OCI-LY7 (cell line): ENCODE data around the gene DNMT1. TPM values are rescaled to one million over a fixed set of nuclear protein-coding genes. Genes with fewer than 3 reads are reported as not detected.

ENCODE experiments used
- BruUV-seq: library from RNA; stranded (reverse); fragments of 400-500 nt; replicated peaks from 2 replicates; lab custom pipeline; 2021; lab: Mats Ljungman, UMichigan
- CTCF ChIA-PET: fragments of 300-600 bp; sonication (Branson Sonifier 250); formaldehyde crosslinking; loops from one replicate; lab custom pipeline; 2022; ENCODE audit warnings: antibody characterized with exemption; ENCODE audit not compliant: unreplicated experiment; lab: Charles Lee
- POLR2A ChIA-PET: fragments of 300-600 bp; sonication (Branson Sonifier 250); formaldehyde crosslinking; loops from one replicate; lab custom pipeline; 2022; ENCODE audit warnings: antibody characterized with exemption; lab: Charles Lee
- DNase-seq: peaks from one replicate; pipeline ENCODE4 v3.0.0-alpha.2; 2015; ENCODE audit warnings: low spot score
- H2AFZ ChIP-seq: fragments of 200-600 bp; sonication (generic), shearing (Covaris generic); 2 replicates; pipeline ENCODE4 v1.6.1; 2014; ENCODE audit warnings: mild to moderate bottlenecking, antibody characterized with exemption, low read length, moderate library complexity
- H3K27ac ChIP-seq: fragments of 200-600 bp; sonication (generic); 2 replicates; pipeline ENCODE4 v1.5.1; 2014; ENCODE audit warnings: mixed run types, low read depth, mild to moderate bottlenecking, moderate library complexity, low read length, inconsistent platforms; ENCODE audit not compliant: poor library complexity, severe bottlenecking
- H3K36me3 ChIP-seq: fragments of 200-600 bp; sonication (generic); 2 replicates; pipeline ENCODE4 v1.6.1; 2014; ENCODE audit warnings: mild to moderate bottlenecking, antibody characterized with exemption, low read length, moderate library complexity, mixed read lengths; ENCODE audit not compliant: insufficient read depth
- H3K4me1 ChIP-seq: fragments of 200-600 bp; sonication (generic); 2 replicates; pipeline ENCODE4 v1.5.1; 2014; ENCODE audit warnings: mild to moderate bottlenecking, low read length; ENCODE audit not compliant: insufficient read depth, poor library complexity, severe bottlenecking
- H3K4me2 ChIP-seq: fragments of 200-600 bp; sonication (generic); 2 replicates; pipeline ENCODE4 v1.6.1; 2014; ENCODE audit warnings: mild to moderate bottlenecking, low read length
- H3K4me3 ChIP-seq: fragments of 200-600 bp; sonication (generic); 2 replicates; pipeline ENCODE4 v1.5.1; 2014; ENCODE audit warnings: mild to moderate bottlenecking, low read depth, low read length; ENCODE audit not compliant: poor library complexity, severe bottlenecking
- H3K79me2 ChIP-seq: fragments of 200-600 bp; sonication (generic); 2 replicates; pipeline ENCODE4 v1.6.1; 2016; ENCODE audit warnings: low read depth, mild to moderate bottlenecking, low read length, moderate library complexity, mixed read lengths; ENCODE audit not compliant: insufficient read depth
- H3K9me2 ChIP-seq: fragments of 200-600 bp; sonication (generic); 2 replicates; pipeline ENCODE4 v1.6.1; 2016; ENCODE audit warnings: mild to moderate bottlenecking, low read length, mixed read lengths; ENCODE audit not compliant: insufficient read depth
- H3K9me3 ChIP-seq: fragments of 200-600 bp; sonication (generic); 2 replicates; pipeline ENCODE4 v1.6.1; 2014; ENCODE audit warnings: mild to moderate bottlenecking, mixed run types, low read length, mixed read lengths
- H4K20me1 ChIP-seq: fragments of 200-600 bp; sonication (generic); 2 replicates; pipeline ENCODE4 v1.6.1; 2014; ENCODE audit warnings: mild to moderate bottlenecking, antibody characterized with exemption, low read length, moderate library complexity, mixed read lengths; ENCODE audit not compliant: insufficient read depth
- CTCF ChIP-seq: fragments of 200-600 bp; sonication (generic); conservative IDR thresholded peaks from 2 replicates; pipeline ENCODE4 v1.5.1; 2014; ENCODE audit warnings: mild to moderate bottlenecking, antibody characterized with exemption, low read length, moderate library complexity, mixed read lengths
- EZH2phosphoT487 ChIP-seq: fragments of 200-600 bp; sonication (generic); IDR thresholded peaks from 2 replicates; pipeline ENCODE4 v1.6.1; 2018; ENCODE audit warnings: low read depth, borderline replicate concordance, mild to moderate bottlenecking, mixed run types, antibody characterized with exemption, low read length, moderate library complexity, mixed read lengths
- intact Hi-C: fragments of 100-400 bp; cut with micrococcal nuclease; formaldehyde crosslinking; loops from one replicate; pipeline ENCODE4 v1.10.0; 2022; ENCODE audit not compliant: unreplicated experiment
- total RNA-seq, 2 experiments: library from RNA; depleted of rRNA in 1 of 2; stranded (reverse); fragments of >200 nt in 1 of 2; shearing (Covaris generic) in 1 of 2; gene quantifications; 2 replicates each; pipeline ENCODE4 v1.2.3, GENCODE V29; 2014 to 2022

DNMT1 gene
- total RNA-seq, 2 experiments from 2014 or later = 329 to 680 TPM

DNA sequence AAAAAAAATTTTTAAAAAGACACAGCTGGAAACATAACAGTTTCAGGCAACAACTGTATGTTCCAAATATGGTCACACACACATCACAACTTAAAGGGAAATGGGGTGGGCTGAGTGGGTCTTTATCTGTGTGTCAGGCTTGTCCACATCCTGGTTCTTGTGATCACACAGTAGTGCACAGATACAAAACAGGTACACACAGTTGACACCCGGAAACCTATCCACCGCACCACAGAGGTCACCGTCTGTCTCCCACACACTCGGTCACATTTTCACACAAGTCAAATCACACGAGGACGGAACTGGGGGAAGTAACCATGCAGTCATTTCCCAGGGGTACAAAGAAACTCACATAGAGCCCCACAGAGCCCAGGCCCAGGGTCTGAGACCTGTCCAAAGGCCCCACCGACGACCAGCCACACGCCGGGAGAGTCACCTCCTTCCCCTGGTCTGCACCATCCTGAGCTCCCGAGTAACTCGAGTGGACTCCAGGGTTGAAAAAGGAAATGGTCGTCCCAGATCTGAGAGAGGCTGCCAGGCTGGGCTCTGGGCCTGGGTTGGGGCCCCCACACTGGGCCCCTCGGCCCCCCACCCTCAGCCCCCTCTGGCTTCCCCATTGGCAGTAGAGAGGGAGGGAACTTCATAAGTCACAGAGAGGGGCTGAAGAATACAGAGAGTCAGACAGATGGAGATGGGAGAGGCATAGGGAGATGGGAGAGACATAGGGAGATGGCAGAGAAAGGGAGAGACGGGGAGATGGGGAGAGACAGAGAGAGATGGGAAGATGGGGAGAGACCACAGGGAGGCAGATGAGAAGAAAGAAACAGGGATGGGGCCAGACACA lies 89.9 kb downstream of the DNMT1 start:
- no peaks in the 10 kb centered on the region for H4K20me1 ChIP-seq
- peaks cover 32% of the 10 kb centered on the region for H3K79me2 ChIP-seq
- H2AFZ ChIP-seq = peak overlapping the region; percentile 85; the same call in 1 of the 2 replicates
- H3K4me2 ChIP-seq = peak overlapping the region; percentile 73
- TF ChIP-seq EZH2phosphoT487 (no peak), CTCF (no peak)
- peak overlapping the region; percentile 99 for H3K4me3 ChIP-seq
- intact Hi-C loops = loop anchor here (10.0 kb wide), 2 partner anchors 130 to 300 kb away; partner anchors contain the start of genes CDC37 and S1PR2
- H3K4me1 ChIP-seq = peaks cover 66% of the 10 kb centered on the region
- CTCF ChIA-PET = interaction anchor here (0.5 kb wide), 1 partner anchor 261 kb away, joined by 3 read pairs; no protein-coding TSS in a partner anchor
- POLR2A ChIA-PET = interaction anchor here (1.6 to 2.1 kb wide), 2 partner anchors 8 to 9 kb away, joined by 4 to 9 read pairs; no protein-coding TSS in a partner anchor
- peak; percentile 74 for DNase-seq
- BruUV-seq = no TSS peak
- H3K27ac ChIP-seq = peak overlapping the region; percentile 84
- no peaks in the 10 kb centered on the region for H3K9me3 ChIP-seq
- H3K9me2 ChIP-seq = no peaks in the 10 kb centered on the region
- peaks cover 34% of the 10 kb centered on the region for H3K36me3 ChIP-seq

DNA sequence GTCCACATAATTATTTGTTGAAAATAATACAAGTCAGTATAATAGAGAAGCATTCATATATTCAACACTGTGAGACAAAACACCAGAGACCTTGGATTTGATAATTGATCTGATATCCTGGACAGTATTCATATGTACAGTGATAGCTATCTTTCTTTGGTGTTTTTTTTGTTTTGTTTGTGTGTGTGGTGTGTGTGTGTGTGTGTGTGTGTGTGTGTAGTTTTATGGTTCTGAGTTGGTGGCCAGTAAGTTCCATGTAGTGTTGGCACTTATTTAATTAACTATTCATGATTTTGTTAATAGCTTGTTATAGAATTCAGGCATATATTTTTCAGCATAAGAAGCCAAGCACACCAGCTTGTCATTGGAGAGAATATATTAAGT lies 90.6 kb downstream of the DNMT1 start:
- ChIA-PET POLR2A (interaction anchor here (1.3 to 1.6 kb wide), 2 partner anchors 9 to 97 kb away, joined by 3 to 4 read pairs; no protein-coding TSS in a partner anchor), CTCF (interaction anchor here (0.5 kb wide), 1 partner anchor 262 kb away, joined by 3 read pairs; no protein-coding TSS in a partner anchor)
- Histone ChIP-seq H3K4me3 (peak overlapping the region; percentile 99), H3K9me3 (no peaks in the 10 kb centered on the region), H3K9me2 (no peaks in the 10 kb centered on the region), H4K20me1 (no peaks in the 10 kb centered on the region), H2AFZ (peak overlapping the region; percentile 85; the same call in 1 of the 2 replicates), H3K4me2 (peak overlapping the region; percentile 73), H3K79me2 (peaks cover 26% of the 10 kb centered on the region), H3K36me3 (peaks cover 26% of the 10 kb centered on the region), H3K4me1 (peaks cover 66% of the 10 kb centered on the region), H3K27ac (peak overlapping the region; percentile 84)
- DNase-seq = no peak
- intact Hi-C loops = loop anchor here (10.0 kb wide), 2 partner anchors 131 to 301 kb away; partner anchors contain the start of genes CDC37 and S1PR2
- TF ChIP-seq CTCF (no peak), EZH2phosphoT487 (no peak)
- BruUV-seq = no TSS peak
